Measurements from ENCODE around the gene EREG.

- TF ChIP-seq, protein P1, sequence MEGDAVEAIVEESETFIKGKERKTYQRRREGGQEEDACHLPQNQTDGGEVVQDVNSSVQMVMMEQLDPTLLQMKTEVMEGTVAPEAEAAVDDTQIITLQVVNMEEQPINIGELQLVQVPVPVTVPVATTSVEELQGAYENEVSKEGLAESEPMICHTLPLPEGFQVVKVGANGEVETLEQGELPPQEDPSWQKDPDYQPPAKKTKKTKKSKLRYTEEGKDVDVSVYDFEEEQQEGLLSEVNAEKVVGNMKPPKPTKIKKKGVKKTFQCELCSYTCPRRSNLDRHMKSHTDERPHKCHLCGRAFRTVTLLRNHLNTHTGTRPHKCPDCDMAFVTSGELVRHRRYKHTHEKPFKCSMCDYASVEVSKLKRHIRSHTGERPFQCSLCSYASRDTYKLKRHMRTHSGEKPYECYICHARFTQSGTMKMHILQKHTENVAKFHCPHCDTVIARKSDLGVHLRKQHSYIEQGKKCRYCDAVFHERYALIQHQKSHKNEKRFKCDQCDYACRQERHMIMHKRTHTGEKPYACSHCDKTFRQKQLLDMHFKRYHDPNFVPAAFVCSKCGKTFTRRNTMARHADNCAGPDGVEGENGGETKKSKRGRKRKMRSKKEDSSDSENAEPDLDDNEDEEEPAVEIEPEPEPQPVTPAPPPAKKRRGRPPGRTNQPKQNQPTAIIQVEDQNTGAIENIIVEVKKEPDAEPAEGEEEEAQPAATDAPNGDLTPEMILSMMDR (IDR thresholded peaks at IDR 0.05): no peak
- TF ChIP-seq POLR2AphosphoS5 (IDR thresholded peaks at IDR 0.05) (no peak), EP300 (IDR thresholded peaks at IDR 0.05) (no peak)
These were observed 48.5 kb upstream of the EREG start for GRCh38 chr4:74316397-74316796.

Data from gastroesophageal sphincter (tissue), 3 donors.